WTC11 (cell line): ENCODE measurements around the gene CCDC201. TPM values are rescaled to one million over a fixed set of nuclear protein-coding genes. Genes with fewer than 3 reads are reported as not detected.

Experiments
- ATAC-seq: fragments of 200-7000 bp; cut with Tn5 transposase; 2 replicates; pipeline ENCODE4 v1.10.0; 2021; ENCODE audit warnings: mild to moderate bottlenecking, moderate library complexity
- CTCF ChIA-PET: fragments of 300-600 bp; sonication (Branson Sonifier 250); formaldehyde crosslinking; loops from one replicate; lab custom pipeline; 2021; ENCODE audit warnings: antibody characterized with exemption; lab: Charles Lee
- POLR2A ChIA-PET: fragments of 350-600 bp; sonication (Branson Sonifier 250); formaldehyde crosslinking; loops from one replicate; lab custom pipeline; 2021; ENCODE audit warnings: antibody characterized with exemption; lab: Charles Lee
- DNase-seq: peaks from one replicate; pipeline ENCODE4 v3.0.0; 2021; ENCODE audit warnings: low spot score
- H3K27ac Mint-ChIP-seq: 2 replicates; pipeline ENCODE4 v1.8.0; 2021; ENCODE audit warnings: mixed read lengths
- H3K27me3 Mint-ChIP-seq: 2 replicates; pipeline ENCODE4 v1.8.0; 2021; ENCODE audit warnings: low read depth, mild to moderate bottlenecking, moderate library complexity, mixed read lengths
- H3K36me3 Mint-ChIP-seq: 2 replicates; pipeline ENCODE4 v1.8.0; 2021; ENCODE audit warnings: mixed read lengths
- H3K4me1 Mint-ChIP-seq: 2 replicates; pipeline ENCODE4 v1.8.0; 2022; ENCODE audit warnings: mixed read lengths
- H3K4me3 Mint-ChIP-seq: 2 replicates; pipeline ENCODE4 v1.8.0; 2021; ENCODE audit warnings: mild to moderate bottlenecking, moderate library complexity, mixed read lengths
- H3K9me3 Mint-ChIP-seq: 2 replicates; pipeline ENCODE4 v1.8.0; 2021; ENCODE audit warnings: mixed read lengths
- EMX1 ChIP-seq: fragments of 250-450 bp; sonication (Bioruptor Pico); IDR thresholded peaks from 2 replicates; pipeline ENCODE4 v1.8.0; 2021; ENCODE audit warnings: mild to moderate bottlenecking
- ETV6 ChIP-seq: sonication (generic); formaldehyde crosslinking; IDR thresholded peaks from 2 replicates; pipeline ENCODE4 v1.8.1; 2022; ENCODE audit warnings: mild to moderate bottlenecking, missing genetic modification reagents
- GABPB1 ChIP-seq: sonication (generic); formaldehyde crosslinking; IDR thresholded peaks from 2 replicates; pipeline ENCODE4 v1.8.1; 2023; ENCODE audit warnings: mild to moderate bottlenecking, missing genetic modification reagents
- JAZF1 ChIP-seq: fragments of 250-450 bp; sonication (Bioruptor Pico); IDR thresholded peaks from 2 replicates; pipeline ENCODE4 v1.9.0; 2021; ENCODE audit warnings: moderate library complexity, mild to moderate bottlenecking, inconsistent platforms
- JUN ChIP-seq: sonication (generic); formaldehyde crosslinking; IDR thresholded peaks from 2 replicates; pipeline ENCODE4 v1.8.0; 2023; ENCODE audit warnings: mild to moderate bottlenecking, missing genetic modification reagents
- MXD4 ChIP-seq: fragments of 250-450 bp; sonication (Bioruptor Pico); IDR thresholded peaks from 2 replicates; pipeline ENCODE4 v1.8.0; 2021; ENCODE audit warnings: mild to moderate bottlenecking, moderate library complexity, borderline replicate concordance
- MYBL2 ChIP-seq: sonication (generic); formaldehyde crosslinking; IDR thresholded peaks from 2 replicates; pipeline ENCODE4 v1.8.1; 2023; ENCODE audit warnings: mild to moderate bottlenecking, moderate library complexity, missing genetic modification reagents
- OVOL2 ChIP-seq: fragments of 250-450 bp; sonication (Bioruptor Pico); IDR thresholded peaks from 2 replicates; pipeline ENCODE4 v1.9.0; 2021; ENCODE audit warnings: mild to moderate bottlenecking, borderline replicate concordance
- SOX15 ChIP-seq: fragments of 250-450 bp; sonication (Bioruptor Pico); IDR thresholded peaks from 2 replicates; pipeline ENCODE4 v1.9.0; 2021; ENCODE audit warnings: mild to moderate bottlenecking
- ZBTB21 ChIP-seq: sonication (generic); formaldehyde crosslinking; IDR thresholded peaks from 2 replicates; pipeline ENCODE4 v1.8.1; 2023; ENCODE audit warnings: mild to moderate bottlenecking, missing genetic modification reagents, borderline replicate concordance
- total RNA-seq: library from RNA; stranded (reverse); gene quantifications from 3 replicates; pipeline ENCODE4 v1.2.3, GENCODE V29; 2021
- TF ChIP-seq, protein P1 (sequence below): sonication (generic); formaldehyde crosslinking; IDR thresholded peaks from 2 replicates; pipeline ENCODE4 v1.8.1; 2022; ENCODE audit warnings: low read depth, missing genetic modification reagents, borderline replicate concordance
- TF ChIP-seq, protein P2 (sequence below): fragments of 200-600 bp; IDR thresholded peaks from 2 replicates; pipeline ENCODE4 v1.8.0; 2022; ENCODE audit warnings: antibody characterized with exemption
- TF ChIP-seq, protein P3 (sequence below): sonication (generic); formaldehyde crosslinking; IDR thresholded peaks from 2 replicates; pipeline ENCODE4 v1.8.1; 2023; ENCODE audit warnings: mild to moderate bottlenecking, moderate library complexity, missing genetic modification reagents
- TF ChIP-seq, protein P4 (sequence below): fragments of 250-450 bp; sonication (Bioruptor Pico); IDR thresholded peaks from 2 replicates; pipeline ENCODE4 v1.8.0; 2021; ENCODE audit warnings: mild to moderate bottlenecking
- TF ChIP-seq, protein P5 (sequence below): sonication (generic); formaldehyde crosslinking; IDR thresholded peaks from 2 replicates; pipeline ENCODE4 v1.8.0; 2022; ENCODE audit warnings: mild to moderate bottlenecking, missing genetic modification reagents
- TF ChIP-seq, protein P6 (sequence below): sonication (generic); formaldehyde crosslinking; IDR thresholded peaks from 2 replicates; pipeline ENCODE4 v1.8.1; 2023; ENCODE audit warnings: mild to moderate bottlenecking, missing genetic modification reagents, moderate library complexity
- TF ChIP-seq, protein P7 (sequence below): sonication (generic); formaldehyde crosslinking; IDR thresholded peaks from 2 replicates; pipeline ENCODE4 v1.8.0; 2022; ENCODE audit warnings: mild to moderate bottlenecking, missing genetic modification reagents
- TF ChIP-seq, protein P8 (sequence below): fragments of 250-450 bp; sonication (Bioruptor Pico); conservative IDR thresholded peaks from 2 replicates; pipeline ENCODE4 v1.9.0; 2021; ENCODE audit warnings: mild to moderate bottlenecking

Gene CCDC201
- total RNA-seq, 1 experiment from 2014 or later, result not detected

DNA sequence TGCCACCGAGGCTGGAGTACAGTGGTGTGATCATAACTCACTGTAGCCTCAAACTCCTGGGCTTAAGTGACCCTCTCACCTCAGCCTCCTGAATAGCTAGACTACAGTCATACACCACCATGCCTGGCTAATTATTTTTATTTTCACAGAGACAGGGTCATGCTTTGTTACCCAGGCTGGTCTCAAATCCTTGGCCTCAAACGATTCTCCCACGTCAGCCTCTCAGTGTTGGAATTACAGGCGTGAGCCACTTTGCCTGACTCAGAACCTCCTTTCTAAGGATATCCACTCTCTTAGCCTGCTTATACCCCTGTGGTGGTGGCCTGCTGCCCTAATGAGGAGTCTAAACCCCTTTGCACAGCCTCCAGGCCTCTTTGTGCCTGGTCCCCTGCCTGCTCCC is 11.3 kb upstream of the CCDC201 start:
- Mint-ChIP-seq H3K36me3 (peaks cover 4% of the 10 kb centered on the region), H3K4me1 (peaks cover 24% of the 10 kb centered on the region), H3K4me3 (no peak overlapping the region), H3K27ac (no peak overlapping the region), H3K9me3 (peaks cover 5% of the 10 kb centered on the region), H3K27me3 (peaks cover 46% of the 10 kb centered on the region)
- ChIA-PET CTCF (interaction anchor here (0.9 kb wide), 1 partner anchor 34 kb away, joined by 3 read pairs; no protein-coding TSS in a partner anchor), POLR2A (no interaction called here)
- TF ChIP-seq, protein P1, sequence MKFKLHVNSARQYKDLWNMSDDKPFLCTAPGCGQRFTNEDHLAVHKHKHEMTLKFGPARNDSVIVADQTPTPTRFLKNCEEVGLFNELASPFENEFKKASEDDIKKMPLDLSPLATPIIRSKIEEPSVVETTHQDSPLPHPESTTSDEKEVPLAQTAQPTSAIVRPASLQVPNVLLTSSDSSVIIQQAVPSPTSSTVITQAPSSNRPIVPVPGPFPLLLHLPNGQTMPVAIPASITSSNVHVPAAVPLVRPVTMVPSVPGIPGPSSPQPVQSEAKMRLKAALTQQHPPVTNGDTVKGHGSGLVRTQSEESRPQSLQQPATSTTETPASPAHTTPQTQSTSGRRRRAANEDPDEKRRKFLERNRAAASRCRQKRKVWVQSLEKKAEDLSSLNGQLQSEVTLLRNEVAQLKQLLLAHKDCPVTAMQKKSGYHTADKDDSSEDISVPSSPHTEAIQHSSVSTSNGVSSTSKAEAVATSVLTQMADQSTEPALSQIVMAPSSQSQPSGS, result no peak
- ATAC-seq, result no peak
- DNase-seq, result no peak

DNA sequence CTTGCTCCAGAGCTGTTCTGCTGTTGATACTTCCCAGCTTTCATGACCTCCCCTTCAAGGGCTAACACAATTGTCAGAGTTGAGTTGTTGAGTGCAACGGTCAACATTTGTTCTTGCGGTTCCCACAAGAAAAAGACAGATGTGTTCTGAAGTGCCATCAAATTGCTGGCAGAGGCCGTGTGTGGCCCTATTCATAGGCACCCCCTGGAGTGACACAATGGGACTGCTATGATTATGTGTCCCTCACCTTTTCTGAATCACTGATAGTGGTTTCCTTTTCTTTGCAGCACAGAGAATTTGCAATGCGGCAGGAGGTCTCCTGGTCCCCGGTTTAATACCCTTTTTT is 9.6 kb upstream of the CCDC201 start:
- ATAC-seq, result no peak
- POLR2A ChIA-PET, result no interaction called here
- CTCF ChIA-PET, result interaction anchor here (0.7 to 2.0 kb wide), 4 partner anchors 9 to 219 kb away, joined by 3 to 9 read pairs (median 4); no protein-coding TSS in a partner anchor
- no peak for DNase-seq
- Mint-ChIP-seq H3K27ac (no peak overlapping the region), H3K9me3 (peaks cover 21% of the 10 kb centered on the region), H3K36me3 (peaks cover 21% of the 10 kb centered on the region), H3K4me1 (peaks cover 14% of the 10 kb centered on the region), H3K27me3 (peaks cover 33% of the 10 kb centered on the region), H3K4me3 (no peak overlapping the region)
- TF ChIP-seq MYBL2 (CRISPR knock-in tag) (no peak), SOX15 (CRISPR knock-in tag) (no peak), OVOL2 (CRISPR knock-in tag) (no peak), GABPB1 (no peak), EMX1 (CRISPR knock-in tag) (no peak), MXD4 (CRISPR knock-in tag) (no peak), ETV6 (CRISPR knock-in tag) (no peak), JAZF1 (CRISPR knock-in tag) (no peak), JUN (CRISPR knock-in tag) (no peak), ZBTB21 (CRISPR knock-in tag) (no peak)
- TF ChIP-seq, protein P2, sequence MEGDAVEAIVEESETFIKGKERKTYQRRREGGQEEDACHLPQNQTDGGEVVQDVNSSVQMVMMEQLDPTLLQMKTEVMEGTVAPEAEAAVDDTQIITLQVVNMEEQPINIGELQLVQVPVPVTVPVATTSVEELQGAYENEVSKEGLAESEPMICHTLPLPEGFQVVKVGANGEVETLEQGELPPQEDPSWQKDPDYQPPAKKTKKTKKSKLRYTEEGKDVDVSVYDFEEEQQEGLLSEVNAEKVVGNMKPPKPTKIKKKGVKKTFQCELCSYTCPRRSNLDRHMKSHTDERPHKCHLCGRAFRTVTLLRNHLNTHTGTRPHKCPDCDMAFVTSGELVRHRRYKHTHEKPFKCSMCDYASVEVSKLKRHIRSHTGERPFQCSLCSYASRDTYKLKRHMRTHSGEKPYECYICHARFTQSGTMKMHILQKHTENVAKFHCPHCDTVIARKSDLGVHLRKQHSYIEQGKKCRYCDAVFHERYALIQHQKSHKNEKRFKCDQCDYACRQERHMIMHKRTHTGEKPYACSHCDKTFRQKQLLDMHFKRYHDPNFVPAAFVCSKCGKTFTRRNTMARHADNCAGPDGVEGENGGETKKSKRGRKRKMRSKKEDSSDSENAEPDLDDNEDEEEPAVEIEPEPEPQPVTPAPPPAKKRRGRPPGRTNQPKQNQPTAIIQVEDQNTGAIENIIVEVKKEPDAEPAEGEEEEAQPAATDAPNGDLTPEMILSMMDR, result no peak
- TF ChIP-seq, protein P3, sequence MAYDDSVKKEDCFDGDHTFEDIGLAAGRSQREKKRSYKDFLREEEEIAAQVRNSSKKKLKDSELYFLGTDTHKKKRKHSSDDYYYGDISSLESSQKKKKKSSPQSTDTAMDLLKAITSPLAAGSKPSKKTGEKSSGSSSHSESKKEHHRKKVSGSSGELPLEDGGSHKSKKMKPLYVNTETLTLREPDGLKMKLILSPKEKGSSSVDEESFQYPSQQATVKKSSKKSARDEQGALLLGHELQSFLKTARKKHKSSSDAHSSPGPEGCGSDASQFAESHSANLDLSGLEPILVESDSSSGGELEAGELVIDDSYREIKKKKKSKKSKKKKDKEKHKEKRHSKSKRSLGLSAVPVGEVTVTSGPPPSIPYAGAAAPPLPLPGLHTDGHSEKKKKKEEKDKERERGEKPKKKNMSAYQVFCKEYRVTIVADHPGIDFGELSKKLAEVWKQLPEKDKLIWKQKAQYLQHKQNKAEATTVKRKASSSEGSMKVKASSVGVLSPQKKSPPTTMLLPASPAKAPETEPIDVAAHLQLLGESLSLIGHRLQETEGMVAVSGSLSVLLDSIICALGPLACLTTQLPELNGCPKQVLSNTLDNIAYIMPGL (CRISPR knock-in tag), result no peak
- TF ChIP-seq, protein P4, sequence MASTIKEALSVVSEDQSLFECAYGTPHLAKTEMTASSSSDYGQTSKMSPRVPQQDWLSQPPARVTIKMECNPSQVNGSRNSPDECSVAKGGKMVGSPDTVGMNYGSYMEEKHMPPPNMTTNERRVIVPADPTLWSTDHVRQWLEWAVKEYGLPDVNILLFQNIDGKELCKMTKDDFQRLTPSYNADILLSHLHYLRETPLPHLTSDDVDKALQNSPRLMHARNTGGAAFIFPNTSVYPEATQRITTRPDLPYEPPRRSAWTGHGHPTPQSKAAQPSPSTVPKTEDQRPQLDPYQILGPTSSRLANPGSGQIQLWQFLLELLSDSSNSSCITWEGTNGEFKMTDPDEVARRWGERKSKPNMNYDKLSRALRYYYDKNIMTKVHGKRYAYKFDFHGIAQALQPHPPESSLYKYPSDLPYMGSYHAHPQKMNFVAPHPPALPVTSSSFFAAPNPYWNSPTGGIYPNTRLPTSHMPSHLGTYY (CRISPR knock-in tag), result no peak
- TF ChIP-seq, protein P5, sequence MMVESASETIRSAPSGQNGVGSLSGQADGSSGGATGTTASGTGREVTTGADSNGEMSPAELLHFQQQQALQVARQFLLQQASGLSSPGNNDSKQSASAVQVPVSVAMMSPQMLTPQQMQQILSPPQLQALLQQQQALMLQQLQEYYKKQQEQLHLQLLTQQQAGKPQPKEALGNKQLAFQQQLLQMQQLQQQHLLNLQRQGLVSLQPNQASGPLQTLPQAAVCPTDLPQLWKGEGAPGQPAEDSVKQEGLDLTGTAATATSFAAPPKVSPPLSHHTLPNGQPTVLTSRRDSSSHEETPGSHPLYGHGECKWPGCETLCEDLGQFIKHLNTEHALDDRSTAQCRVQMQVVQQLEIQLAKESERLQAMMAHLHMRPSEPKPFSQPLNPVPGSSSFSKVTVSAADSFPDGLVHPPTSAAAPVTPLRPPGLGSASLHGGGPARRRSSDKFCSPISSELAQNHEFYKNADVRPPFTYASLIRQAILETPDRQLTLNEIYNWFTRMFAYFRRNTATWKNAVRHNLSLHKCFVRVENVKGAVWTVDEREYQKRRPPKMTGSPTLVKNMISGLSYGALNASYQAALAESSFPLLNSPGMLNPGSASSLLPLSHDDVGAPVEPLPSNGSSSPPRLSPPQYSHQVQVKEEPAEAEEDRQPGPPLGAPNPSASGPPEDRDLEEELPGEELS (CRISPR knock-in tag), result no peak
- TF ChIP-seq, protein P6, sequence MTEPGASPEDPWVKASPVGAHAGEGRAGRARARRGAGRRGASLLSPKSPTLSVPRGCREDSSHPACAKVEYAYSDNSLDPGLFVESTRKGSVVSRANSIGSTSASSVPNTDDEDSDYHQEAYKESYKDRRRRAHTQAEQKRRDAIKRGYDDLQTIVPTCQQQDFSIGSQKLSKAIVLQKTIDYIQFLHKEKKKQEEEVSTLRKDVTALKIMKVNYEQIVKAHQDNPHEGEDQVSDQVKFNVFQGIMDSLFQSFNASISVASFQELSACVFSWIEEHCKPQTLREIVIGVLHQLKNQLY (CRISPR knock-in tag), result no peak
- TF ChIP-seq, protein P7, sequence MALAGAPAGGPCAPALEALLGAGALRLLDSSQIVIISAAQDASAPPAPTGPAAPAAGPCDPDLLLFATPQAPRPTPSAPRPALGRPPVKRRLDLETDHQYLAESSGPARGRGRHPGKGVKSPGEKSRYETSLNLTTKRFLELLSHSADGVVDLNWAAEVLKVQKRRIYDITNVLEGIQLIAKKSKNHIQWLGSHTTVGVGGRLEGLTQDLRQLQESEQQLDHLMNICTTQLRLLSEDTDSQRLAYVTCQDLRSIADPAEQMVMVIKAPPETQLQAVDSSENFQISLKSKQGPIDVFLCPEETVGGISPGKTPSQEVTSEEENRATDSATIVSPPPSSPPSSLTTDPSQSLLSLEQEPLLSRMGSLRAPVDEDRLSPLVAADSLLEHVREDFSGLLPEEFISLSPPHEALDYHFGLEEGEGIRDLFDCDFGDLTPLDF, result no peak
- TF ChIP-seq, protein P8, sequence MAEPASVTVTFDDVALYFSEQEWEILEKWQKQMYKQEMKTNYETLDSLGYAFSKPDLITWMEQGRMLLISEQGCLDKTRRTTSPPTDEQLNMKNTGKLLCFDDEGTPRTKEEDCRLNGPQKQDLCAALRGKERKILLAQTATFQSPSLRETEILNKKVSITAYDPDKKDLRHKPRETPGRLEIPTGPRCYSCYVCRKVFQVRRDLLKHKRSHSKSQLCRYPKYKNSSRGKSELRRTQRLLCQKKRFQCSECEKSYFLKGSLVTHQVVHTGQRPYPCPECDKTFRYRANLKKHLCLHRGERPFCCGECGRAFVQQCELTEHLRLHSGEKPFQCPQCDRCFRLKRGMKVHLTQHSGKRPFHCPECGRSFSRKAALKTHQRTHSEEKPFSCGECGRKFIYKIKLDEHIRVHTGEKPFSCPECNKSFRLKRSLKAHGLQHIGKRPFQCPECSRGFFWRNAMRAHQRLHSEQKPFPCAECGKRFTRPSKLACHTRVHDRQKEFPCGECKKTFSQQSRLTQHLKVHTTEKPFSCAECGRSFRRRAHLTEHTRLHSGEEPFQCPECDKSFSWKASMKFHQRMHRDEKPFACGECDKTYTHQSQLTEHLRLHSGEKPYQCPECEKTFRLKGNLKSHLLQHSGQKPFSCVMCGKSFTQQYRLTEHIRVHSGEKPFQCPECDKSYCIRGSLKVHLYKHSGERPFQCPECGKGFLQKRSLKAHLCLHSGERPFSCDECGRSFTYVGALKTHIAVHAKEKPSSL (CRISPR knock-in tag), result no peak
- TF ChIP-seq, protein P1, result no peak
